Liver (tissue), 9 donors: ENCODE data around the gene SEMA4B. TPM values are rescaled to one million over a fixed set of nuclear protein-coding genes. Genes with fewer than 3 reads are reported as not detected.
A peak's percentile ranks its signal among the peaks of the same experiment; 100 is the strongest.

Experiments
- DNase-seq: peaks from one replicate; pipeline ENCODE4 v3.0.0-alpha.2; 2017; ENCODE audit warnings: low spot score
- H3K27ac ChIP-seq, 2 donors: one replicate each; pipeline ENCODE4 v1.7.0; 2013; ENCODE audit warnings: inconsistent platforms in 2 of 2, low read length in 2 of 2, control low read depth in 1 of 2, low read depth in 1 of 2, mild to moderate bottlenecking in 1 of 2
- H3K27me3 ChIP-seq, 4 donors: one replicate each; pipeline versions ENCODE4 v1.6.1 to v1.7.0; 2013; ENCODE audit warnings: low read length in 3 of 4, inconsistent platforms in 1 of 4, mild to moderate bottlenecking in 1 of 4, moderate library complexity in 1 of 4; ENCODE audit not compliant: control insufficient read depth in 4 of 4, insufficient read depth in 4 of 4
- H3K36me3 ChIP-seq, 4 donors: one replicate each; pipeline versions ENCODE4 v1.6.1 to v1.7.0; 2013; ENCODE audit warnings: low read length in 3 of 4, mild to moderate bottlenecking in 3 of 4, low read depth in 1 of 4, moderate library complexity in 1 of 4; ENCODE audit not compliant: control insufficient read depth in 4 of 4, insufficient read depth in 3 of 4
- H3K4me1 ChIP-seq, 4 donors: one replicate each; pipeline versions ENCODE4 v1.6.1 to v1.7.0; 2013; ENCODE audit warnings: low read length in 3 of 4, mild to moderate bottlenecking in 3 of 4, moderate library complexity in 1 of 4; ENCODE audit not compliant: control insufficient read depth in 4 of 4, insufficient read depth in 4 of 4
- H3K4me3 ChIP-seq, 3 donors: one replicate each; pipeline versions ENCODE4 v1.6.1 to v1.7.0; 2013; ENCODE audit warnings: low read length in 3 of 3, control low read depth in 1 of 3, low read depth in 1 of 3, mild to moderate bottlenecking in 1 of 3
- H3K9ac ChIP-seq, 2 donors: one replicate each; pipeline ENCODE4 v1.7.0; 2013; ENCODE audit warnings: low read length in 2 of 2, mild to moderate bottlenecking in 2 of 2, moderate library complexity in 2 of 2, control low read depth in 1 of 2, low read depth in 1 of 2
- H3K9me3 ChIP-seq, 4 donors: one replicate each; pipeline versions ENCODE4 v1.6.1 to v1.7.0; 2013; ENCODE audit warnings: low read length in 3 of 4; ENCODE audit not compliant: control insufficient read depth in 4 of 4
- EGR1 ChIP-seq, 2 donors: IDR thresholded peaks; 2 replicates each; pipeline ENCODE4 v1.6.1; 2016 to 2018; ENCODE audit warnings: antibody characterized with exemption in 2 of 2, low read depth in 2 of 2
- FOXA1 ChIP-seq: IDR thresholded peaks from 2 replicates; pipeline ENCODE4 v1.6.1; 2016; ENCODE audit warnings: antibody characterized with exemption
- FOXA2 ChIP-seq: IDR thresholded peaks from 2 replicates; pipeline ENCODE4 v1.6.1; 2016; ENCODE audit warnings: antibody characterized with exemption
- GABPA ChIP-seq, 2 donors: IDR thresholded peaks in 1 of 2; conservative IDR thresholded peaks in 1 of 2; 2 replicates each; pipeline ENCODE4 v1.6.1; 2016; ENCODE audit warnings: antibody characterized with exemption in 2 of 2, mild to moderate bottlenecking in 1 of 2, moderate library complexity in 1 of 2
- HNF4G ChIP-seq: IDR thresholded peaks from 2 replicates; pipeline ENCODE4 v1.6.1; 2016; ENCODE audit warnings: antibody characterized with exemption
- JUND ChIP-seq, 2 donors: IDR thresholded peaks; 2 replicates each; pipeline ENCODE4 v1.6.1; 2016; ENCODE audit warnings: antibody characterized with exemption in 2 of 2
- RXRA ChIP-seq, 2 donors: IDR thresholded peaks; 2 replicates each; pipeline ENCODE4 v1.6.1; 2017 to 2018; ENCODE audit warnings: antibody characterized with exemption in 2 of 2, mild to moderate bottlenecking in 1 of 2
- TAF1 ChIP-seq: conservative IDR thresholded peaks from 2 replicates; pipeline ENCODE4 v1.6.1; 2016; ENCODE audit warnings: antibody characterized with exemption, mild to moderate bottlenecking
- ZBTB33 ChIP-seq: IDR thresholded peaks from 2 replicates; pipeline ENCODE4 v1.6.1; 2016; ENCODE audit warnings: antibody characterized with exemption
- WGBS: extraction: QIAGEN DNeasy Blood & Tissue Kit; methylation state at CpG from one replicate; pipeline ENCODE4 v1.1.7; 2013; 5-methylcytosine and 5-hydroxymethylcytosine counted together
- polyA plus RNA-seq, 2 donors: library from polyadenylated mRNA; stranded (reverse) in 1 of 2; unstranded in 1 of 2; fragments of 200-250 nt in 1 of 2; fragments of >200 nt in 1 of 2; fragmentation: Nextera tagmentation in 1 of 2; extraction: Ambion mirVana in 1 of 2; gene quantifications; one replicate each; pipeline versions ENCODE4 v1.2.1 to v1.2.3, GENCODE V29; 2013 to 2015
- total RNA-seq, 2 donors: library from RNA; depleted of rRNA; stranded (reverse); fragments of >200 nt; gene quantifications; one replicate each; pipeline ENCODE4 v1.2.3, GENCODE V29; 2014
- TF ChIP-seq, protein P1 (sequence below): IDR thresholded peaks from 2 replicates; pipeline ENCODE4 v1.6.1; 2016; ENCODE audit warnings: antibody characterized with exemption
- TF ChIP-seq, protein P2 (sequence below): IDR thresholded peaks from 2 replicates; pipeline ENCODE4 v1.6.1; 2016; ENCODE audit warnings: antibody characterized with exemption, mild to moderate bottlenecking
- TF ChIP-seq, protein P3 (sequence below): IDR thresholded peaks from 2 replicates; pipeline ENCODE4 v1.6.1; 2016; ENCODE audit warnings: antibody characterized with exemption
- donor health status: healthy.
- donor health status: healthy.
- donor health status: healthy.
- donor health status: healthy.
- donor health status: healthy.

SEMA4B gene
- total and polyA plus RNA-seq, 4 donors = 14.3 to 52.2 (median 27.0) TPM

DNA sequence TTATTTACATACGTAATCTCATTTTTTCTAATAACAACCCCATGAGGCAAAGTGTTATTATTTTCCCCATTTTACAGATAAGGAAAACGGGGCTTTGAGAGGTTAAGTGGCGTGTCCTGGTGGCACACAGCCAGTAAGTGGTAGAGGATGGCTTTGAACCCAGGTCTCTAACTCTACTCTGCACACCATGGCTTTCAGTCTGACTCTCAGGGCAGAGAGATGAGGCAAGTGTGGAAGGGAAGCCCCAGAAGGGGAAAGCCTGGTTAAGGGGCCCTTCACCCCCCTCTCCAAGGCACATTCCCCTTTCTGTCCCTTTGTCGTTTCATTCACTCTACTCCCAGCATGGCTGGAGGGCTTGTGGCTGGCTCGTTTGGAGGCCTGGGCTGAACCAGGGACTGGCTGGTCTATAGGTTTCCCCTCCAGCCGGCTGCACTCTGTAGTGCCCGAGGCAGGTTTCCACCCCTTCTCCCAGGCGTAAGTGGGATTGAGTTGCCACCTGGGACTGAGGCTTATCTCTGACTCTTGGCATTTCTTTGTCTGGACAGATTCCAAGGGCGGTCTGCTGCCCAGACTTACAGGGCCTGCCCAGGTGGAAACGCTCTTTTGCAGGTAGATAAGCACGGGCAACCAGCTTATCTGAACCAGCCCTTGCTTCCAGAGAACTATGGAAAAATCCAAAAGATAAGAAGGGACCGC is 12.1 kb downstream of the SEMA4B start (continued):
- TF ChIP-seq ZBTB33 (no peak), TAF1 (no peak)

GRCh38 chr15:90213818-90214204 is 12.7 kb downstream of the SEMA4B start:
- Histone ChIP-seq H3K9me3 (no peaks in the 10 kb centered on the region), H3K27ac (peak overlapping the region; percentile 10 to 51), H3K4me1 (peaks cover 3 to 40% (median 31%) of the 10 kb centered on the region in 4 donors), H3K36me3 (peaks cover 0 to 13% (median 8%) of the 10 kb centered on the region in 4 donors), H3K27me3 (no peaks in the 10 kb centered on the region), H3K9ac (peak overlapping the region in 1 of 2 donors; percentile 2), H3K4me3 (no peak overlapping the region)
- TF ChIP-seq HNF4G (no peak), RXRA (IDR thresholded peaks at IDR 0.05) (no peak), JUND (IDR thresholded peaks at IDR 0.05) (no peak), EGR1 (IDR thresholded peaks at IDR 0.05; ENCODE audit: low read depth in 2 of 2) (no peak), GABPA (IDR thresholded peaks at IDR 0.05 in 1 of 2, conservative IDR thresholded peaks at IDR 0.05 in 1 of 2) (no peak), ZBTB33 (no peak), FOXA2 (no peak), FOXA1 (no peak)
- TF ChIP-seq, protein P1, sequence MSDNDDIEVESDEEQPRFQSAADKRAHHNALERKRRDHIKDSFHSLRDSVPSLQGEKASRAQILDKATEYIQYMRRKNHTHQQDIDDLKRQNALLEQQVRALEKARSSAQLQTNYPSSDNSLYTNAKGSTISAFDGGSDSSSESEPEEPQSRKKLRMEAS = no peak
- TF ChIP-seq, protein P2, sequence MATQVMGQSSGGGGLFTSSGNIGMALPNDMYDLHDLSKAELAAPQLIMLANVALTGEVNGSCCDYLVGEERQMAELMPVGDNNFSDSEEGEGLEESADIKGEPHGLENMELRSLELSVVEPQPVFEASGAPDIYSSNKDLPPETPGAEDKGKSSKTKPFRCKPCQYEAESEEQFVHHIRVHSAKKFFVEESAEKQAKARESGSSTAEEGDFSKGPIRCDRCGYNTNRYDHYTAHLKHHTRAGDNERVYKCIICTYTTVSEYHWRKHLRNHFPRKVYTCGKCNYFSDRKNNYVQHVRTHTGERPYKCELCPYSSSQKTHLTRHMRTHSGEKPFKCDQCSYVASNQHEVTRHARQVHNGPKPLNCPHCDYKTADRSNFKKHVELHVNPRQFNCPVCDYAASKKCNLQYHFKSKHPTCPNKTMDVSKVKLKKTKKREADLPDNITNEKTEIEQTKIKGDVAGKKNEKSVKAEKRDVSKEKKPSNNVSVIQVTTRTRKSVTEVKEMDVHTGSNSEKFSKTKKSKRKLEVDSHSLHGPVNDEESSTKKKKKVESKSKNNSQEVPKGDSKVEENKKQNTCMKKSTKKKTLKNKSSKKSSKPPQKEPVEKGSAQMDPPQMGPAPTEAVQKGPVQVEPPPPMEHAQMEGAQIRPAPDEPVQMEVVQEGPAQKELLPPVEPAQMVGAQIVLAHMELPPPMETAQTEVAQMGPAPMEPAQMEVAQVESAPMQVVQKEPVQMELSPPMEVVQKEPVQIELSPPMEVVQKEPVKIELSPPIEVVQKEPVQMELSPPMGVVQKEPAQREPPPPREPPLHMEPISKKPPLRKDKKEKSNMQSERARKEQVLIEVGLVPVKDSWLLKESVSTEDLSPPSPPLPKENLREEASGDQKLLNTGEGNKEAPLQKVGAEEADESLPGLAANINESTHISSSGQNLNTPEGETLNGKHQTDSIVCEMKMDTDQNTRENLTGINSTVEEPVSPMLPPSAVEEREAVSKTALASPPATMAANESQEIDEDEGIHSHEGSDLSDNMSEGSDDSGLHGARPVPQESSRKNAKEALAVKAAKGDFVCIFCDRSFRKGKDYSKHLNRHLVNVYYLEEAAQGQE = no peak
- TF ChIP-seq, protein P3, sequence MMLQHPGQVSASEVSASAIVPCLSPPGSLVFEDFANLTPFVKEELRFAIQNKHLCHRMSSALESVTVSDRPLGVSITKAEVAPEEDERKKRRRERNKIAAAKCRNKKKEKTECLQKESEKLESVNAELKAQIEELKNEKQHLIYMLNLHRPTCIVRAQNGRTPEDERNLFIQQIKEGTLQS = no peak
- no peak for DNase-seq
- WGBS = 81% methylated on average over 11 of the region's 11 CpGs
